Measurements from ENCODE around the gene AIF1.
A peak's percentile ranks its signal among the peaks of the same experiment; 100 is the strongest.

DNA sequence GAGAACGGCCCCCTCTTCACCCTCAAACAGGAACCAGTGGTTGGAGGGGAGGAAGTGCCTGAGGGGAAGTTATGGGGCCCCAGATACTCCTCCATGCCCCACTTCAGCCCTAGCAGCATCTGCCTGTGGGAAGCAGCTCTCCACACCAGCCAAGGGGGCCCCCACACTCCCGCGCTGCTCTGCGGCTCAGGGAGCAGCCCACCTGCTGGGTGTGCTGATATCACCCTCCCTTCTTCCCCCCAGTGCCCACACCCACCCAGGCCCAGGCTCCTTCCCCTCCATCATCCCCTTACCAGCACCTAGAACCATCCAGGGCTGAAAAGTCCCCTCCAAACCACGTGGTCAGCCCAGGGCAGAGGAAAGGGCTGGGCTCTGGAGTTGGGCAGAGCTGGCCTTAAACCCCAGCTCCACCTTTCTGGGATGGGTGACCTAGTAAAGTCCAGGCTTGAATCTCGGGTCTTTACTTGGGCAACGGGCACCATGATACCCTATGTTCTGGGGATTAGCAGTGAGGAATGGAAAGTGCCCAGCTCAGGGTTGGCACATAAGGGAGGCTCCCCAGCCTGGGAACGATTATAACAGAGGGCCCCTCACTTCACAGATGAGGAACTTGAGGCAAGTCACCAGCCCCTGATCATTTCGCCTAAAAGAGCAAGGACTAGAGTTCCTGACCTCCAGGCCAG, 28.3 kb upstream of the AIF1 start:
- TF ChIP-seq POLR2A (IDR thresholded peaks at IDR 0.05; ENCODE audit: low read depth, low read length) (0 out of 2 replicates have a peak, but pooled peaks have one; percentile 47), SPI1 (IDR thresholded peaks at IDR 0.05; ENCODE audit: low read depth, low read length) (peak; percentile 89)
